K562 (cell line): Measurements from ENCODE around the gene NUDT6. TPM values are rescaled to one million over a fixed set of nuclear protein-coding genes. Genes with fewer than 3 reads are reported as not detected.

Experiments
- ATAC-seq: fragments of 200-7000 bp; cut with Tn5 transposase; 3 replicates; pipeline ENCODE4 v1.9.1; 2020; ENCODE audit warnings: moderate library complexity
- BruUV-seq: library from RNA; stranded (reverse); fragments of 400-500 nt; replicated peaks from 2 replicates; lab custom pipeline; 2021; lab: Mats Ljungman, UMichigan
- CTCF ChIA-PET: fragments of 300-600 bp; formaldehyde crosslinking; extraction: SDS; loops from one replicate; lab custom pipeline; 2021; ENCODE audit warnings: low intra/inter-chr PET ratio; lab: Yijun Ruan, JAX
- POLR2A ChIA-PET: fragments of 300-600, 350-650 bp; sonication (Branson Sonifier 250); formaldehyde crosslinking; extraction: SDS; loops from one replicate; lab custom pipeline; 2021; ENCODE audit warnings: antibody characterized with exemption, inconsistent platforms; lab: Yijun Ruan, JAX
- DNase-seq, 4 experiments: peaks; one replicate each; pipeline versions ENCODE4 v3.0.0 to v3.0.0-alpha.2; 2011 to 2018; ENCODE audit warnings: low spot score in 3 of 4, mixed read lengths in 3 of 4; ENCODE audit errors: extremely low read depth in 1 of 4
- FAIRE-seq: peaks from 2 replicates; lab custom pipeline; 2011; peaks lifted over from hg19 to GRCh38; lab: Jason Lieb, UNC
- H2AFZ ChIP-seq: 2 replicates; pipeline ENCODE4 v1.6.0; 2011; ENCODE audit warnings: low read depth, low read length, control low read depth, inconsistent platforms
- H3K27ac ChIP-seq: fragments of 200-600 bp; 3 replicates; pipeline ENCODE4 v1.8.0; 2011; ENCODE audit warnings: low read depth, mild to moderate bottlenecking, control low read depth, inconsistent platforms, low read length, moderate library complexity, mixed read lengths; ENCODE audit errors: extremely low read depth
- H3K27me3 ChIP-seq, 2 experiments: fragments of 300-600 bp in 1 of 2; 2 replicates in 1 of 2; 3 replicates in 1 of 2; pipeline versions ENCODE4 v1.6.0 to v1.8.0; 2011; ENCODE audit warnings: inconsistent platforms in 2 of 2, low read length in 2 of 2, mild to moderate bottlenecking in 1 of 2, mixed read lengths in 1 of 2, moderate library complexity in 1 of 2; ENCODE audit not compliant: control insufficient read depth in 2 of 2, insufficient read depth in 2 of 2
- H3K36me3 ChIP-seq: fragments of 300-600 bp; 3 replicates; pipeline ENCODE4 v1.8.0; 2011; ENCODE audit warnings: mild to moderate bottlenecking, low read length, inconsistent platforms; ENCODE audit not compliant: control insufficient read depth, insufficient read depth
- H3K4me1 ChIP-seq, 2 experiments: fragments of 200-600 bp in 1 of 2; replicated peaks in 1 of 2; 2 replicates in 1 of 2; 3 replicates in 1 of 2; pipeline versions ENCODE4 v1.5.1 to v1.8.0; 2011; ENCODE audit warnings: inconsistent platforms in 2 of 2, low read length in 2 of 2, mild to moderate bottlenecking in 1 of 2, mixed read lengths in 1 of 2, moderate library complexity in 1 of 2; ENCODE audit not compliant: control insufficient read depth in 2 of 2, insufficient read depth in 2 of 2
- H3K4me2 ChIP-seq: 2 replicates; pipeline ENCODE4 v1.6.1; 2011; ENCODE audit warnings: low read length, control low read depth, inconsistent platforms, mixed read lengths; ENCODE audit not compliant: insufficient read depth
- H3K4me3 ChIP-seq: fragments of 200-600 bp; sonication (generic), shearing (Covaris generic); 2 replicates; pipeline ENCODE4 v1.5.1; 2016; ENCODE audit warnings: control low read depth, inconsistent platforms
- H3K79me2 ChIP-seq: fragments of 200-600 bp; 3 replicates; pipeline ENCODE4 v1.8.0; 2011; ENCODE audit warnings: low read length, inconsistent platforms; ENCODE audit not compliant: control insufficient read depth, insufficient read depth
- H3K9ac ChIP-seq, 2 experiments: 2 replicates each; pipeline versions ENCODE4 v1.6.0 to v1.6.1; 2011; ENCODE audit warnings: low read depth in 2 of 2, low read length in 2 of 2, control low read depth in 1 of 2, inconsistent platforms in 1 of 2, mild to moderate bottlenecking in 1 of 2, mixed read lengths in 1 of 2; ENCODE audit not compliant: insufficient read depth in 1 of 2
- H3K9me1 ChIP-seq: one replicate; pipeline ENCODE4 v1.6.0; 2011; ENCODE audit warnings: inconsistent platforms, mild to moderate bottlenecking, low read length, moderate library complexity; ENCODE audit not compliant: control insufficient read depth, insufficient read depth
- H3K9me3 ChIP-seq: replicated peaks from 2 replicates; pipeline ENCODE4 v1.5.1; 2011; ENCODE audit warnings: low read depth, low read length, inconsistent platforms; ENCODE audit not compliant: control insufficient read depth, insufficient read depth
- H4K20me1 ChIP-seq: replicated peaks from 2 replicates; pipeline ENCODE4 v1.6.1; 2011; ENCODE audit warnings: low read length, inconsistent platforms, mixed read lengths; ENCODE audit not compliant: control insufficient read depth, insufficient read depth
- ADNP ChIP-seq: fragments of 200-800 bp; sonication (Bioruptor generic); IDR thresholded peaks from 2 replicates; pipeline ENCODE4 v1.6.1; 2016; ENCODE audit warnings: missing genetic modification characterization, missing compliant biosample characterization
- BRF1 ChIP-seq: IDR thresholded peaks from 3 replicates; pipeline ENCODE4 v1.6.1; 2011; ENCODE audit warnings: borderline replicate concordance, mild to moderate bottlenecking; ENCODE audit not compliant: insufficient read length; ENCODE audit errors: extremely low read depth
- CBFA2T3 ChIP-seq: fragments of 450-650 bp; IDR thresholded peaks from 2 replicates; pipeline ENCODE4 v1.6.1; 2017
- CBFB ChIP-seq: sonication (generic); formaldehyde crosslinking; IDR thresholded peaks from 2 replicates; pipeline ENCODE4 v1.4.0; 2020; ENCODE audit warnings: mild to moderate bottlenecking, missing genetic modification reagents
- CBX1 ChIP-seq: sonication (generic); IDR thresholded peaks from 2 replicates; pipeline ENCODE4 v1.6.1; 2016; ENCODE audit warnings: antibody characterized with exemption, low read depth, mild to moderate bottlenecking
- KLF13 ChIP-seq: fragments of 450-650 bp; IDR thresholded peaks from 2 replicates; pipeline ENCODE4 v1.6.1; 2016; ENCODE audit warnings: missing genetic modification characterization, low read depth, mild to moderate bottlenecking, missing compliant biosample characterization, moderate library complexity, borderline replicate concordance
- MNT ChIP-seq, 2 experiments: fragments of 450-650 bp; conservative IDR thresholded peaks; 2 replicates each; pipeline ENCODE4 v1.6.1; 2017; ENCODE audit warnings: mild to moderate bottlenecking in 2 of 2, moderate library complexity in 2 of 2
- NFE2 ChIP-seq: IDR thresholded peaks from 2 replicates; pipeline ENCODE4 v1.6.1; 2014; ENCODE audit warnings: antibody characterized with exemption, low read depth
- POLR2B ChIP-seq: fragments of 450-650 bp; IDR thresholded peaks from 2 replicates; pipeline ENCODE4 v1.6.1; 2018; ENCODE audit warnings: low read depth; ENCODE audit not compliant: partially characterized antibody
- POLR3A ChIP-seq: IDR thresholded peaks from 2 replicates; pipeline ENCODE4 v1.6.1; 2011; ENCODE audit warnings: borderline replicate concordance, mild to moderate bottlenecking, moderate library complexity; ENCODE audit not compliant: insufficient read length, insufficient read depth; ENCODE audit errors: extremely low read depth
- SETDB1 ChIP-seq: IDR thresholded peaks from one replicate; pipeline ENCODE4 v1.6.1; 2012; ENCODE audit warnings: low read length, control low read depth, inconsistent platforms
- ZNF277 ChIP-seq: fragments of 250-450 bp; sonication (Bioruptor Pico); IDR thresholded peaks from 2 replicates; pipeline ENCODE4 v1.8.0; 2022; ENCODE audit warnings: inconsistent platforms, mild to moderate bottlenecking, moderate library complexity, borderline replicate concordance
- ZNF668 ChIP-seq: fragments of 250-450 bp; sonication (Bioruptor Pico); IDR thresholded peaks from 2 replicates; pipeline ENCODE4 v1.8.0; 2022; ENCODE audit warnings: mild to moderate bottlenecking, inconsistent platforms
- ZNF75A ChIP-seq: fragments of 450-650 bp; formaldehyde crosslinking; IDR thresholded peaks from 2 replicates; pipeline ENCODE4 v1.4.0; 2020; ENCODE audit warnings: mild to moderate bottlenecking
- ZNF780A ChIP-seq: fragments of 250-450 bp; sonication (Bioruptor Pico); IDR thresholded peaks from 2 replicates; pipeline ENCODE4 v1.5.0; 2021; ENCODE audit warnings: mild to moderate bottlenecking
- ZSCAN29 ChIP-seq: fragments of 450-650 bp; IDR thresholded peaks from 2 replicates; pipeline ENCODE4 v1.6.1; 2017
- WGBS: fragments of 100-300 bp; shearing (Covaris generic); methylation state at CpG from one replicate; pipeline ENCODE4 v1.1.6; 2016; ENCODE audit warnings: low coverage, mixed read lengths; ENCODE audit not compliant: insufficient coverage; ENCODE audit errors: missing lambda C conversion rate; 5-methylcytosine and 5-hydroxymethylcytosine counted together
- in situ Hi-C: fragments of 300-500 bp; cut with MboI; formaldehyde crosslinking; loops from 4 replicates; pipeline ENCODE4 v1.15.0; 2018; ENCODE audit warnings: inconsistent platforms, mixed read lengths
- intact Hi-C: fragments of 100-400 bp; cut with micrococcal nuclease; formaldehyde crosslinking; loops from 2 replicates; pipeline ENCODE4 v1.14.2; 2022
- polyA plus RNA-seq, 8 experiments: library from polyadenylated mRNA; depleted of rRNA in 4 of 8; stranded (reverse) in 5 of 8; unstranded in 3 of 8; fragments of >200 nt; fragmentation: Nextera tagmentation in 2 of 8; fragmentation: Illumina TruSeq in 1 of 8; extraction: Ambion mirVana in 2 of 8; extraction: Trizol in 1 of 8; gene quantifications; 2 replicates each; pipeline versions ENCODE4 v1.2.1 to v1.2.3, GENCODE V29; 2011 to 2014; ENCODE audit warnings: inconsistent platforms in 1 of 8, missing spikeins in 1 of 8
- total RNA-seq, 7 experiments: library from RNA; depleted of rRNA in 6 of 7; stranded (reverse); fragments of >200 nt in 6 of 7; fragmentation: Illumina TruSeq in 2 of 7; extraction: Trizol in 2 of 7; gene quantifications; 2 replicates each; pipeline versions ENCODE4 v1.2.1 to v1.2.3, GENCODE V29; 2011 to 2021; ENCODE audit warnings: low replicate concordance in 1 of 7

NUDT6 gene
- total and polyA plus RNA-seq, 9 of the 15 experiments (the other 6 are each of a cell fraction or from before 2014, with no cell fraction given): 9.4 to 18.1 (median 13.4) TPM

- no peaks in the 10 kb centered on the region for H3K4me1 ChIP-seq
- no TSS peak for BruUV-seq
- no peak overlapping the region for H2AFZ ChIP-seq
- no peak overlapping the region for H3K9ac ChIP-seq
- H3K4me2 ChIP-seq: no peak overlapping the region
- no peaks in the 10 kb centered on the region for H4K20me1 ChIP-seq
- in situ Hi-C loops: no loop called here
- FAIRE-seq (no peak), ATAC-seq (no peak)
- no peaks in the 10 kb centered on the region for H3K9me3 ChIP-seq
- no peak overlapping the region for H3K4me3 ChIP-seq
- no peak overlapping the region for H3K27ac ChIP-seq
- peaks cover 2% of the 10 kb centered on the region for H3K9me1 ChIP-seq
- WGBS: 100% methylated on average over 4 of the region's 4 CpGs
- POLR2A ChIA-PET: interaction anchor here (0.7 kb wide), 1 partner anchor 270 kb away, joined by 3 read pairs; no protein-coding TSS in a partner anchor
- no peak for TF ChIP-seq ZNF75A (CRISPR knock-in tag)
- TF ChIP-seq ZNF668 (CRISPR knock-in tag): no peak
- TF ChIP-seq, all 486 proteins: peak for 0
- intact Hi-C loops: no loop called here
- Histone ChIP-seq H3K27me3 (no peaks in the 10 kb centered on the region), H3K36me3 (peaks cover 89% of the 10 kb centered on the region), H3K79me2 (no peaks in the 10 kb centered on the region)
- CTCF ChIA-PET: no interaction called here
- no peak for DNase-seq
These were observed 29.6 kb upstream of the NUDT6 start for GRCh38 chr4:122952028-122952427.

- Histone ChIP-seq H3K4me3 (no peak overlapping the region), H3K27me3 (no peaks in the 10 kb centered on the region), H3K27ac (no peak overlapping the region), H3K9me1 (peaks cover 2% of the 10 kb centered on the region), H3K9me3 (no peaks in the 10 kb centered on the region), H4K20me1 (no peaks in the 10 kb centered on the region), H2AFZ (no peak overlapping the region), H3K36me3 (peaks cover 75% of the 10 kb centered on the region), H3K4me1 (no peaks in the 10 kb centered on the region), H3K79me2 (peaks cover 3% of the 10 kb centered on the region; the same call in 1 of the 3 replicates), H3K4me2 (no peak overlapping the region), H3K9ac (no peak overlapping the region)
- no peak for DNase-seq
- CTCF ChIA-PET: no interaction called here
- in situ Hi-C loops (no loop called here), intact Hi-C loops (no loop called here)
- BruUV-seq: no TSS peak
- no peak for FAIRE-seq
- WGBS: 97% methylated on average over 4 of the region's 4 CpGs
- no peak for ATAC-seq
- POLR2A ChIA-PET: no interaction called here
- no peak for TF ChIP-seq BRF1
- no peak for TF ChIP-seq CBX1
- no peak for TF ChIP-seq POLR2B
- TF ChIP-seq ADNP (tag): no peak
- TF ChIP-seq CBFB (CRISPR knock-in tag): no peak
- TF ChIP-seq POLR3A: no peak
- no peak for TF ChIP-seq SETDB1
- no peak for TF ChIP-seq KLF13 (tag)
- no peak for TF ChIP-seq ZSCAN29
- no peak for TF ChIP-seq ZNF780A
- TF ChIP-seq ZNF277: no peak
- TF ChIP-seq MNT (conservative IDR thresholded peaks at IDR 0.05): no peak
- TF ChIP-seq CBFA2T3: no peak
- no peak for TF ChIP-seq NFE2
These were observed 26.3 kb upstream of the NUDT6 start for GRCh38 chr4:122948671-122949070.
